Fibroblast of lung (primary cell): Measurements from ENCODE around the gene DNAJC11.

Source experiments
- EZH2 ChIP-seq: IDR thresholded peaks from 2 replicates; pipeline ENCODE4 v1.5.1; 2012; ENCODE audit warnings: low read length, control low read depth, mild to moderate bottlenecking; ENCODE audit errors: missing control alignments
- TF ChIP-seq, protein P1 (sequence below), 2 donors: IDR thresholded peaks in 1 of 2; conservative IDR thresholded peaks in 1 of 2; 1 replicate in 1 of 2; 2 replicates in 1 of 2; pipeline ENCODE4 v1.5.1; 2011 to 2012; ENCODE audit warnings: low read length in 2 of 2, control low read depth in 1 of 2, inconsistent platforms in 1 of 2, low read depth in 1 of 2, mild to moderate bottlenecking in 1 of 2

DNA sequence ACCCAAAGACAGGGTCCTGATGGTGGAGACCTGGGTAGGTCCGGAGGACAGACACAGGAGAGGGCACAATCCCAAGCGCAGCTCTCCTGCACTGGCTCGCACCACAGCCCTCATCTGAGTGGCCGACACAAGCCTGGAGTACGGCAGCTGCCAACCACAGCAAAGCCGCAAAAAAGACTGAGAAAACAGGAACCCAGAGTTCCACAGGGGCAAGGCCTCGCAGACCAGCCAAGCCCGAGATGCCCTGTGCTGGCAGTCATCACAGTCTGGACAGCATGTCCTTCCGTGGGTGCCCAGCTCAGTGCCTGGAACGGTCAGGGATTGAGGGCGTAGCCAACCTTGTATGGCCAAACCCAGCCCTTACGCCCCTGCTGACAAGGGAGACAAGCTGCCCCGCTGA lies 110.4 kb downstream of the DNAJC11 start:
- TF ChIP-seq, protein P1, sequence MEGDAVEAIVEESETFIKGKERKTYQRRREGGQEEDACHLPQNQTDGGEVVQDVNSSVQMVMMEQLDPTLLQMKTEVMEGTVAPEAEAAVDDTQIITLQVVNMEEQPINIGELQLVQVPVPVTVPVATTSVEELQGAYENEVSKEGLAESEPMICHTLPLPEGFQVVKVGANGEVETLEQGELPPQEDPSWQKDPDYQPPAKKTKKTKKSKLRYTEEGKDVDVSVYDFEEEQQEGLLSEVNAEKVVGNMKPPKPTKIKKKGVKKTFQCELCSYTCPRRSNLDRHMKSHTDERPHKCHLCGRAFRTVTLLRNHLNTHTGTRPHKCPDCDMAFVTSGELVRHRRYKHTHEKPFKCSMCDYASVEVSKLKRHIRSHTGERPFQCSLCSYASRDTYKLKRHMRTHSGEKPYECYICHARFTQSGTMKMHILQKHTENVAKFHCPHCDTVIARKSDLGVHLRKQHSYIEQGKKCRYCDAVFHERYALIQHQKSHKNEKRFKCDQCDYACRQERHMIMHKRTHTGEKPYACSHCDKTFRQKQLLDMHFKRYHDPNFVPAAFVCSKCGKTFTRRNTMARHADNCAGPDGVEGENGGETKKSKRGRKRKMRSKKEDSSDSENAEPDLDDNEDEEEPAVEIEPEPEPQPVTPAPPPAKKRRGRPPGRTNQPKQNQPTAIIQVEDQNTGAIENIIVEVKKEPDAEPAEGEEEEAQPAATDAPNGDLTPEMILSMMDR (conservative IDR thresholded peaks at IDR 0.05 in 1 of 2, IDR thresholded peaks at IDR 0.05 in 1 of 2; ENCODE audit: low read depth in 1 of 2, low read length in 2 of 2): no peak
- no peak for TF ChIP-seq EZH2
